Calu3 (cell line): ENCODE results near the gene MYH14. TPM values are rescaled to one million over a fixed set of nuclear protein-coding genes. Genes with fewer than 3 reads are reported as not detected.

ENCODE experiments used
- BruUV-seq: library from RNA; stranded (reverse); fragments of 400-500 nt; replicated peaks from 2 replicates; lab custom pipeline; 2021; lab: Mats Ljungman, UMichigan
- CTCF ChIA-PET: fragments of 300-600 bp; sonication (Branson Sonifier 250); formaldehyde crosslinking; loops from one replicate; lab custom pipeline; 2022; ENCODE audit warnings: antibody characterized with exemption; lab: Charles Lee
- DNase-seq: peaks from one replicate; pipeline ENCODE4 v3.0.0; 2022
- H3K27ac Mint-ChIP-seq: one replicate; pipeline ENCODE4 v1.8.0; 2022; ENCODE audit warnings: mixed read lengths; ENCODE audit not compliant: unreplicated experiment
- H3K27me3 Mint-ChIP-seq: one replicate; pipeline ENCODE4 v1.8.0; 2022; ENCODE audit warnings: mixed read lengths; ENCODE audit not compliant: unreplicated experiment
- H3K36me3 Mint-ChIP-seq: one replicate; pipeline ENCODE4 v1.8.0; 2022; ENCODE audit warnings: mild to moderate bottlenecking, moderate library complexity, mixed read lengths; ENCODE audit not compliant: insufficient read depth, unreplicated experiment
- H3K4me1 Mint-ChIP-seq: one replicate; pipeline ENCODE4 v1.8.0; 2022; ENCODE audit warnings: mild to moderate bottlenecking, low read depth, mixed read lengths; ENCODE audit not compliant: unreplicated experiment
- H3K4me3 Mint-ChIP-seq: one replicate; pipeline ENCODE4 v1.8.0; 2022; ENCODE audit warnings: mild to moderate bottlenecking, low read depth, moderate library complexity, mixed read lengths; ENCODE audit not compliant: unreplicated experiment
- H3K9me3 Mint-ChIP-seq: one replicate; pipeline ENCODE4 v1.8.0; 2022; ENCODE audit warnings: low read depth, mixed read lengths; ENCODE audit not compliant: unreplicated experiment
- CTCF ChIP-seq: fragments of 200-600 bp; IDR thresholded peaks from one replicate; pipeline ENCODE4 v1.8.0; 2022; ENCODE audit warnings: antibody characterized with exemption; ENCODE audit not compliant: unreplicated experiment
- intact Hi-C: fragments of 100-400 bp; cut with micrococcal nuclease; formaldehyde crosslinking; loops from one replicate; pipeline ENCODE4 v1.10.0; 2022; ENCODE audit not compliant: unreplicated experiment
- total RNA-seq: library from RNA; stranded (reverse); gene quantifications from 2 replicates; pipeline ENCODE4 v1.2.3, GENCODE V29; 2022

The MYH14 gene
- total RNA-seq, 1 experiment from 2014 or later: 255 TPM

DNA sequence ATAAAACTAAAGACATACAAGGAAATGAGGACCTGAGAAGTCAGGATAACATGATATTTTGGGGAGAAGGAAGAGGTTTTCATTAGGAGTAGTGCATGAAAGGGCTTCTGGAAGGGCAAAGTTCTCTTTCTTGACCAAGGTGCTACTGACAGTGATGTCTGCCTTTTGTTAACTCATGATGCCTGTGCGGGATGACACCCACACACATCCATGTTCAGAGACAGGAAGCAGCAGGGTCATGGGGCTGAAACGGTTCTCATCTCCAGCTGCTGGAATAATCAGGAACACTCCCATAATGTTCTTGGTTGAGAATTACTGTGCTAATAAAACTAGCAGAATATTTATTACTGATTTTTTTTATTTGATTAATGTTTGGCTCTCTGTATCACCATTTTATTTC lies 96.6 kb downstream of the MYH14 start:
- peaks cover 8% of the 10 kb centered on the region for H3K4me1 Mint-ChIP-seq
- no peaks in the 10 kb centered on the region for H3K9me3 Mint-ChIP-seq
- TF ChIP-seq CTCF: no peak
- no peak overlapping the region for H3K4me3 Mint-ChIP-seq
- no peaks in the 10 kb centered on the region for H3K27me3 Mint-ChIP-seq
- peaks cover 54% of the 10 kb centered on the region for H3K36me3 Mint-ChIP-seq
- DNase-seq: no peak
- intact Hi-C loops: no loop called here
- no peak overlapping the region for H3K27ac Mint-ChIP-seq
- CTCF ChIA-PET: interaction anchor here (0.6 kb wide), 1 partner anchor 86 kb away, joined by 3 read pairs; no protein-coding TSS in a partner anchor
- BruUV-seq: no TSS peak

DNA sequence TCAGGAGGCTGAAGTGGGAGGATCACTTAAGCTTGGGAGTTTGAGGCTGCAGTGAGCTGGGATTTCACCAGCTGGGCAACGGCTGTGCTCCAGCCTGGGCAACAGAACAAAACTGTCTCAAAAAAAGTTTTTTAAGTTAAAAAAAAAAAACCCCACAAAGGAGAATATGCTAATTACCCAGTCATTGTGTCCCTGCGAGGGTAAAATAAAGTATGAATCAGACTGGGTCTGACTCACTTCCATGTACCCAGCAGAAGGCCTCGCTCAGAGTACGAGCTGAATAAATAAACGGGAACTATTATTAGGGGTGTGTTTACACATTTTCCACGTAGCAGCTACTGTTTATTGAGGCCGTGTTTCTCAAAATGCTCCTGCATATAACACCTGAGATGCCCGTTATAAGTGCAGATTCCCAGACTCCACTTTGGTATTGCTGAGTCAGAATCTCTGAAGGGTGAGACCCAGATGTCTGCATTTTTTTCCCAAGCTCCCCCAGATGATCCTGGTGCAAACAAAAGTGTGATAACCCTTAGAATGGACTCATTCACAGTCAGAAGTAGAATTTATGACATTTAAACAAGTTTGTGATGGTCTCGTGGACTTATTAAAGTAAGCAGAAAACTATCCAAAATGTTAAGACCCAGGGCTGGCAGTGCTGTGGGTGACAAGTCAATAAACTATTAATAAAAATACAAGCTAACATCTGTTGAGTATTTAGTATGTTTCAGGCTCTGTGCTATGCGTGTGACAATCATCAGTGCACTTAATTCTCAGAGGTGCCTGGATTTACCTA lies 97.6 kb downstream of the MYH14 start:
- Mint-ChIP-seq H3K36me3 (peaks cover 48% of the 10 kb centered on the region), H3K4me3 (no peak overlapping the region), H3K4me1 (peaks cover 8% of the 10 kb centered on the region), H3K27ac (no peak overlapping the region), H3K27me3 (no peaks in the 10 kb centered on the region), H3K9me3 (no peaks in the 10 kb centered on the region)
- DNase-seq: peak; percentile 19
- CTCF ChIA-PET: interaction anchor here (0.5 to 0.6 kb wide), 4 partner anchors 20 to 237 kb away, joined by 3 to 7 read pairs (median 4); no protein-coding TSS in a partner anchor
- no peak for TF ChIP-seq CTCF
- BruUV-seq: no TSS peak
- intact Hi-C loops: no loop called here

GRCh38 chr19:50301607-50301971 lies 98.2 kb downstream of the MYH14 start:
- Mint-ChIP-seq H3K27me3 (no peaks in the 10 kb centered on the region), H3K4me1 (peaks cover 8% of the 10 kb centered on the region), H3K36me3 (peaks cover 42% of the 10 kb centered on the region), H3K9me3 (no peaks in the 10 kb centered on the region), H3K4me3 (no peak overlapping the region), H3K27ac (no peak overlapping the region)
- intact Hi-C loops: no loop called here
- no peak for DNase-seq
- CTCF ChIA-PET: interaction anchor here (0.6 kb wide), 1 partner anchor 237 kb away, joined by 4 read pairs; no protein-coding TSS in a partner anchor
- no TSS peak for BruUV-seq
- no peak for TF ChIP-seq CTCF

DNA sequence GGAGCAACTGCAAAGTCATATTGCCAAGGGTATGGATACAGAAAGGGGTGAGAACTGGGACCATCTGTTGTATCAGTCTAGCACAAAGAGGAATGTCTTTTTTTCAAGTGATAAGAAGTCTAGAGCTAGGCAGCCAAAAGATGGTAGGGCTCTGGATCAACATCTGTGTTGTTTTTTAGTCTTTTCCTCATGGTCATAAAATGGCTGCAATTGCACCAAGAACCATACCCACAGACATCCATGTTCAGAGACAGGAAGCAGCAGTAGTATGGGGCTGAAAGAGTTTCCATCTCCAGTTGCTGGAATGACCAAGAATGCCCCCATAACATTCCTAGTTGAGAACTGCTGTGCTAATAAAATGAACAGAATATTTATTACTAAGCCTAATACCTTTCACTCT lies 100.1 kb downstream of the MYH14 start:
- intact Hi-C loops: no loop called here
- no peaks in the 10 kb centered on the region for H3K27me3 Mint-ChIP-seq
- no TSS peak for BruUV-seq
- H3K27ac Mint-ChIP-seq: no peak overlapping the region
- H3K9me3 Mint-ChIP-seq: no peaks in the 10 kb centered on the region
- no peak for TF ChIP-seq CTCF
- H3K36me3 Mint-ChIP-seq: peaks cover 33% of the 10 kb centered on the region
- H3K4me1 Mint-ChIP-seq: peaks cover 8% of the 10 kb centered on the region
- H3K4me3 Mint-ChIP-seq: no peak overlapping the region
- CTCF ChIA-PET: no interaction called here
- DNase-seq: no peak
